ENCODE measurements around the gene CACNB2.

GRCh38 chr10:18406136-18406535 lies 265.9 kb downstream of the CACNB2 start:
- no peak for TF ChIP-seq GATA2 (IDR thresholded peaks at IDR 0.05; ENCODE audit: low read depth, low read length)
- no peak for TF ChIP-seq GATA3 (IDR thresholded peaks at IDR 0.05; ENCODE audit: low read depth, low read length)

Measured in SH-SY5Y (cell line).